Activated CD4-positive, alpha-beta T cell treated with anti-CD3 and anti-CD28 coated beads, Interleukin-2, amount 50 U/mL, for 24 hours (primary cell): Measurements from ENCODE around the gene MFNG.

Experiments
- DNase-seq, 2 donors: peaks; one replicate each; pipeline ENCODE4 v3.0.0-alpha.2; 2020; ENCODE audit warnings: low read depth in 1 of 2, low spot score in 1 of 2

Gene MFNG

DNA sequence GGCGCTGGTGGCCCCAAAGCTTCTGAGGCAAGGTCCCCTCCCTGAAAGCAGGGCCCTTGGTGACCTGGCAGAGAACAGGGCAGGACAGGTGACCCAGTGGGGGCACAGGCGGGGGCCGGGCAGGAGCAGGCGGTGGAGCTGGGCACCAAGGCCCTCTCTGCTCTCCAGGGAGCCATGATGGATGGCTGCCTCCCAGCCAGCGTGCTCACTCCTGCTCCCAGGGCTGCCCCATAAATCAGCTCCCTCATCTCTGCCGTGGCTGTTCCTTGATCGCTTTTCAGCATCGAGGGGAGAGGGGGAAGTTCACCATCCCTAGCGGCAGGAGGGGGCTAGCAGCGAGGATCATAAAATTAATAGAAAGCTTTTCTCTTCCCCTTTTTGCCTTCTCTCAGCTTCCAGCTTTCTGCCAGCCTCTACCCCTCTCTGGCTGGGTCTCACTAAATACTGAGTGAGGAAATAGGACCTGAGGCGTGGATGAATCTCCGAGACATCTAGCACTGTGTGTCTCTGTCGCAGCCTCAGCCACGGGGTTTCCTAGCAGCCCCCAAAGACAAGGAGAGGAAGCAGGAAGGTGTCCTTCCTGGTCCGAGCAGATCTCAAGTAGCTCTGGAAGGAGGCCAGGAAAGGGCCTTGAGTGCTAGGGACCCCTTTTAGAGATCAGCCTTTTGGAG lies 36.7 kb downstream of the MFNG start:
- no peak for DNase-seq

DNA sequence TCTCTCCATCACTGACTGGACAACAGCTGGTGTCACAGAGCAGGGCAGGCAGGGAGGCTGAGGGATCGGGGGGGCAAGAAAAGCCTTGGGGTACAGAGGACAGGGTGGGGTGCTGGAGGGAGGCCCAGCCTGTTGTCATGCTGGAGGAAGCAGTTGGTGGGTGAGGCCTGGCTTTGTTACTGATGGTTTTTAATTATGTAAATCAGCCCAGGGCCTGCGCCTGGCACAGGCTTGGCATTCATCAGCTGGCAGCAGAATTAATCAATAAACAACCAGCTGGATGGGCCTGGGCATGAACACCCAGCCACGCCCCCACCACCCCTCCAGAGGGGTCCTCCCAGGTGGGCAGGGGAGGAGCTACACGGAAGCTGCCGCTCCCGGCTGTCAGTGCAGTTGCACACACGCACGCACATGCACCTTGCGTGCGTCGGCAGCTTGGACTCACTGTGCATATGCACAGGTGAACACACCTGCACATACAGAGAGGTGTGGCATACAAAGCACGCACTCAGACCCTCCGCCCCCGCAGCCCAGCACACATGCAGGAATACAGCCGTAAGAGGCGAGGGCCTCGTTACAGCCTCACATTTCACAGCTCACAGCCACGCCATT lies 37.6 kb downstream of the MFNG start:
- DNase-seq, result no peak

DNA sequence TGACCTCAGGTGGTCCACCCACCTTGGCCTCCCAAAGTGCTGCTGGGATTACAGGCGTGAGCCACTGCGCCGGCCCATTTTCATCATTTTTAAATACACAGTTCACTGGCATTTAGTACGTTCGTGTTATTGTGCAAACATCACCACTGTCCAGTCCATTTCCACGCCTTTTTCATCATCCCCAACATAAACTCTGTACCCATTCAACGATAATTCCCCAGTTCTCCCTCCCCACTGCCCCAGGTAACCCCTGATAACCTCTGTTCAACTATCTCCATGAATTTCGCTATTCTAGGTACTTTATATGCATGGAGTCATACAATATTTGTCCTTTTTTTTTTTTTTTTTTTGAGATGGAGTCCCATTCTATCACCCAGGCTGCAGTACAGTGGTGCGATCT lies 40.7 kb downstream of the MFNG start:
- no peak for DNase-seq

DNA sequence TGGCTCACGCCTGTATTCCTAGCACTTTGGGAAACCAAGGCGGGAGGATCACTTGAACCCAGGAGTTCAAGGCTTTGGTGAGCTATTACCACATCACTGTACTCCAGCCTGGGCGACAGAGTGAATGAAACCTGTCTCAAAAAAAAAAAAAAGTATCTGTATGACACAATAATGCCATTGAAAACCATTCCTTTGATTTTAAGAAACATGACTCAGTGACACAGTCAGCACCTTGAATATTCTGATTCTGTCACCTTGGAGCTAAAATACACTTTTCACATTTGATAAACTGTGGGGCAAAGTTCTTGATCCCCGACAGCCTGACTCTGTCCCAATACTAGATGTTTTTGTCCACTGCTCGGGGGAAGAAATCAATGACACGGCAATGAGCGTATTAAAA lies 42.2 kb downstream of the MFNG start:
- DNase-seq, result no peak

DNA sequence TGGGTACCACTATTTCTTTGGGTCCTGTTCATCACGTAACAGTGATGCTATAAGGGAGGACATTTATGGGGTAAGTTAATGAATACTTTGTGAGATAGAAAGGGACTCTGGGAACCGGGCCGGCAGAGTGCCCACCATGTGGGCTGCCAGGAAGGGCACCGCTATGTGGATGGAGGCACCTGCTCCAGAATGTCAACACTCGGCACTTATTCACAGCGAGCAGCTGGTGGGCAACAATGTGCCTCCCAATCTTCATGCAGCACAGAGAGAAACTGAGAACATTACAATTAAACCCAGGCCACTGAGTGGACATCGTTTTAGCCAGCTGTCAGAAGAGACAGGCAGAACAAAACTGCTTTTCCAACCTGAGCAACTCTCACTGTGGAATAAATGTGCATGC lies 43.1 kb downstream of the MFNG start:
- no peak for DNase-seq

DNA sequence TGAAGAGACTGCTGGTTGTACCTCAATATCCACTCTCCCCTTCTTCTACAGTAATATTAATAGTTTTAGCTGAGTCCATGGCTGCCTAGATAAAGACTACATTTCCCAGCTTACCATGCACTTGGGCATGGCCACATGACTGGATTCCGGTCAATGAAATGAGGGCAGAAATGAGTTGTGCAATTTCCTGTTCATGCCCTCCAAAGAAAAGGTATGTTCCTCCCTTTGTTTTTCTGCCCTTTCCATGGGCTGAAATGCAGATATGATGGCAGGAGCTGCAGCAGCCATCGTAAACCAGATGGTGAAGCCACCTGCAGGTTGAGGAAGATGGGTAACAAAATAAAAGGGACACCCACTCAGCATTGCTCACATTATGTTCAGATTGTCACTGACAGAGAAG lies 43.6 kb downstream of the MFNG start:
- no peak for DNase-seq

DNA sequence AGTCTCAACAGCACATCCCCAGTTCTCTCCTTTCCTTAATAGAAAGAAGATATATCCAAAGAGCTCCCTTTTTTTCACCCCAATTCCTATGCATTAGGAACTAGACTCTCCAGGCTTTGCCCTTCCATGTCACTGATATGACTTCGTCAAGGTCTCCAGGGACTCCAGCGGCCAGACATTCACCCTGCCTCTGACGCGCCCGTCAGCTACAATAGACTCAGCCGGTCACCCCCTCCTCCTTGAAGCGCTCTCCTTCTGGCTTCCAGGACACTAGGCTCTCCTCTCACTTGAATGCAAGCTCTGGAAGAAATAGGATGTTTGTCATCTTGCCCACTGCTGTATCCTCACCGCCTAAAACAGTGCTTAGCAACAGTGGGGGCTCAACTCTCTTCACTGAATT lies 44.0 kb downstream of the MFNG start:
- DNase-seq, result no peak

DNA sequence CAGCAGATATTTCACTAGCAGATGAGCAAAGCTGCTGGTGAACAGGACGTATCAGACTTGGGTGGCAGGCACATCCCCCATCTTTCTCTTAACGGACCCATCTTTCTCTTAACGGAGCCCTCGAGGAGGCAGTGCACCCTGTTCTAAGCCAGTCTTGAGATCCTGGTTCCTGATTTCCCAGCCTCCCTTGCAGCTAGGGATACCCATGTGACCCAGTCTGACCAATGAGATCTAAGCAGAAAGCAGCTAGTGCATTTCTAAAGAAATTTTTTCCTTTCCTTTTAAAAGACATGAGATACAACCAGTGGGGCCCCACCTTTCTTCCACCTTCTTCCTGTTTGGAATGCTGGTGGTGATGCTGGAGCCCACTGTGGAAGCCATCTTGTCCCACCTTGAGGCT lies 45.3 kb downstream of the MFNG start:
- no peak for DNase-seq

DNA sequence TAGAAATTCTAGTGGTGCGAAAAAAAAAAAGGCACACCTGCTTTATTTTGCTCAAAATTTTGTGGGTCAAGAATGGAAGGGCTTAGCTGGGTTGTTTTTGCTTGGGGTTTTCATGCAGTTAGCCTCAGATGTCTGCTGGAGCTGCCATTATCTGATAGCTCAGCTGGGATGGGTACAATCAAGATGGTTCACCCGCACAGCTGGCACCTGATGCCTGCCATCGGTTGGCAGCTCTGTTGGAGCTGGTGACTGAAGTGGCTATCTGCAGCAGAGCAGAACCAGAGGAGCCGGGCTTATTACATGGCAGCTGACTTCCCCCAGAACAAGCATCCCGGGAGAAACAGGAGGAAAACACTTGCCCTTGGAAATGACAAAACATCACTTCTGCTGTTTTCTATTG lies 46.8 kb downstream of the MFNG start:
- DNase-seq, result no peak

DNA sequence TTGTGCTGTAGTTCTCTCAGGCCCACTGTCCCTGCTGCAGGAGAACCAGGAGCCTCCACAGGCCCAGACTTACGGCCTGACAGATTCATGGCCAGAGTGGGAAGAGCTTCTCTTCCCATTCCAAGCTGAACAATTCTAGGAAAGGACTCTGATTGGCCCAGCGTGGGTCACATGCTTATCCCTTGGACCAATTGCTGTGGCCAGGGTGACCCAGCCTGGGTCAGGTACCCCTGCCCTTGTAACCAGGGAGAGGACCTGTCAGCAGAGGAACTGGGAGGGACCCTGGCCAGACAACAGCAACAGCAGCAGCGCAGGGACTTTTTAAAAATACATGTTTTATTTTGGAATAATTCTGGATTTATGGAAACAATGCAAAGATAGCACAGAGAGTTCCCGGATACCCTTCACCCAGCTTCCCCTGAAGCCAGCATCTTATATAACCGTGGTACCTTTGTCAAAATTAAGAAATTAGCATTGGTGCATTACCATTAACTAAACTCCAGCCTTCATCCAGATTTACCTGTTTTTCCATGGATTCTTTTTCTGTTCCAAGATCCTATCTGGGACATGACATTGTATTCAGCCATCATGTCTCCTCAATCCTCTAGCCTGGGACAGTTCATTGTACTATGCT lies 50.1 kb downstream of the MFNG start:
- no peak for DNase-seq

DNA sequence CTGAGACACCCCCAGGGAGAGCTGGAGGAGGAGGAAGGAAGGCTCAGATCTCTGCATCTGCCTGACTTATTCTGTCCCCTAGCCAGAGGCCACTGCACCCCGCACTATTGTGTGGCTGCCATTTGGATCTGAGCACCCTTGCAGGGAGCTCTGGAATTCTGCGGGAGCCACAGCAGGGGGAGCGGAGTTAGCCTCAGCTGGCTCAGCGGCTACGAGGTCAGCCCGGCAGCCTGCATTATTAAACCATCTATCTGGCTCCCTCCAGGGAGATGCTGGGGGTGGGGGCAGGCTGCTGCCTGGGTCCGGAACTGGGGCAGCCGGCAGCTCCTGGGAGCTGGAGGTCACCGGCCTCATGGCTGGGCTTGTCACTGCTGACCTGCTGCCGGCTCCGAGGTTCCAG lies 52.4 kb downstream of the MFNG start:
- DNase-seq, result no peak

DNA sequence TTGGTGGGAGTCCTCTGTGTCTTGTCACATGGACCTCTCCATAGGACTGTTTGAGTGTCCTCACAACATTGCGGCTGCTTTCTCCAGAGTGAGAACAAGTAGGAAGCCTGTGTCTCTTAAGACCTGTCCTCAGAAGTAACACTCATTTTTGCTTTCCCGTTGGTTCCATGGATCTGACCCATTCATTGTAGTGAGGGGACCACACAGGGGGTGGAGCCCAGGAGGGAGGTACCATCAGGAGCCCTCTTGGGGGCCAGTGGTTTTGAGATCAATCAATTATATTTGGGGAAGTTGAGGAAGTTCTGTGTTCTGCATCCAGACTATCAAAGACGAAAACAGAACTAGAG lies 53.5 kb downstream of the MFNG start:
- DNase-seq, result no peak

DNA sequence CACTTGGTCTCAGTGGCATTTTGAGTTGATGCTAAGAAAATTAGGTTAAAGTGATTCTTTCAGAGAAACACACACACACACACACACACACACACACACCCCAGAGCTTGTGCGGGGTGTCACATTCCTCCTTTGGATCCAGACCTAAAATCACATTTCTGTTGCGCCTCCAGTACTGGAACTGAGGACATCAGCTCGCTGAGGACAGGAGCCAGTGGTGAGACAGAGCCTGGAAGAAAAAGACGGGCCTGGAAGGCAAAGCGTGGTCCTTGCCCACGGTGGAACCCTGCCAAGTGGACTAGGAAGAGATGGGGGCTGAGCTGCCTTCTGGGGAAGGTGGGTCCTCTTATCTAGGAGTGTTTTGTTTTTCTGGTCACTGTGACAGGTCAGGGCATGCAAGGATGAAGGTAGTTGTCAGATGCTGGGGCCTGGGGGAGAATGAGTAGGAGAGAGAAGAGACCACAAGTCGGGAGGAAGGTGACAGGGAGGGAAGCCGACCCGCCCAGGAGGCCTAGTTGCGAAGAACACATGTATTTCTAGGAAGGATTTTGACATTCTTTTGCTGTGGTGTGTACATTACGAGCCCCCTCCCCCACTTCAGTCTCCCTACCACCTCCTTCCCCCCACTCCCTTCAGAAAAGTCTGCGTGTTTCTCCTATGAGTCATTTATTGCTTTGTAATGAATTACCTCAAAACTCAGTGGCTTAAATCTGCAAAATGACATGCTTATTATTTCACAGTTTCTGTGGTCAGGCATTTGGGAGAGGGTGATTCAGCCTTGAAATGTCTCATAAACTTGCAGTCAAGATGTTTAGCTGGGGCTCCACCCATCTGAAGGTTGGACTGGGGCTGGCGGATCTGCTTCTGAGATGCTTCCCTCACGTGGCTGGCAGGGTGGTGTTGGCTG lies 54.1 kb downstream of the MFNG start:
- peak in 1 of 2 donors; percentile 19 for DNase-seq

DNA sequence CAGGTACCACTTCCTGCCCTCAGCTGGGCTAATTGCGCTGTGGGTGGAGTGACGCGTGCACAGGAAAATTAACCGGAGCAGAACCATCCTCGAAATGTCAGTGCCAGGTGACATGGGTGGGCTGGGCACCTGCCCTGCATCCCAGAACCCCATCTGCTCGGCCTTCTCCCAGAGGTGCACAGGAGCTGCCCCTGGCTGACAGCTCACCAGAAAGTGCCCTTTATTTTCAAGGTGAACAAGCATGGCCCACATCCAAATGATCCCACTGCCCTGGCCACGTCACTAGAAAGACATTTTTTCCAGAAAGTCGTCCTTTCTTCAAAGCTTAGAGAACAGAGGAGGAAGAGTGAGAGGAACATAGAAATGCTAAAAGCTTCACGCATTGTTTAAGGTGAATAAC lies 54.8 kb downstream of the MFNG start:
- no peak for DNase-seq

DNA sequence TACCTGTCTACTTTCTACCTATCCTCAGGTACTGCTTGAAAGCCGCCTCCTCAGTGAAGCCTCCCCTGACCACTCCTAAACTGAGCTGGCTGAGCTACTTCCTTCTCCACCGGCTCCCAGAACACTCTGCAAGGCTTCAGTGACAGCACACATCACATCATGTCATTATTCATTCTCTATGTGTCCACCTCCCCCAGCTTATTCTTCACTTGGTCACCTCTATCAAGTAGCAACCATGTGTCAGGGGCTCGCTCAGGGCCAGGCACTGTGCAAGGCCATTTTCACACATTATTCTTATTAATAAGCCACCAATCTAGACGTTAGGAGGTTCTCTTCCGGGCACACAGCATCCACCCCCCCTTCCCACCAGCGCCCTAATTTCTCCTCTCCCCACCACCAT lies 55.2 kb downstream of the MFNG start:
- no peak for DNase-seq

DNA sequence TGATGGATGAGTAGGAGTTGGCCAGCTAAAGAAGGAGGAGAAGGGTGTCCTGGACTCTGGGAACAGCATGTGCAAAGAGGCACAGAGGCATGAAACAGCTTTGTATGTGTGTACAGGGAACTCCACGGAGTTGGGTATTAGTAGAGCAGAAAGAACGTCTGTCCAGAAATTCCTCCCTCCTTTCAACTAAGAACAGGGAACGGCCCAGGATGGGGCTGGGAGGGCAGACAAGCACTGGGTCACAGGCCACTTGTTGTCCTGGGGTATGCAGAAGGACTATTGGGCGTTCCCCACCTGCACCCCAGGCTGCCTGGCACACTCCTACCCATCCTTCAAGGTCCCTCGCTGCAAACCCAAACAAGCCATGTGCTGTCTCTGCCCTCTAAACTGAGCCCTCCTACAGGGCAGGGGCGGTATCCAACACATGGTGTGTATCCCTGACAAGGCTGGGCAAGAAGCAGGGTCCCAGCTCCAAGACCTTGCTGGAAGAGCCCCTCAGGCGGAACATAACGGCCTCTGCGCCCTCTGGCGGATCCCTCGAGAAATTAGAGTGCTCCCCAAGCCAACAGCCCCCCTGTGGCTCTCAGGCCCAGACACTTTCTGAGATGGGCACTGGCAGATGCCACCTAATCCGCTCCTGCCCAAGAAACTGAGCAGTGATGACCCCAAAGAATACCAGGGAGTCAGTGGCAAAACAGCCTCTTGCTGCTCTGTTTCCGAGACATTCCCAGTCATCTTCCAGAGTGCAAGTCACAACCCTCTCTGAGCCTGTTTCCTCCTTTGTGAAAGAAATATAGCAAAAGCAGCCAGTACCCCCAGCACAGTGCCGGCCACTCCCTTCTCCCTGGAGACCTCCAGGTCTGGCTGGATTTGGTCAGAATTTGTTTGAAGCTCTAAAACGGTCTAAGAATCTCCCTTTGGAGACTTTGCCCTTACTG lies 57.3 kb downstream of the MFNG start:
- DNase-seq, result peak in 1 of 2 donors; percentile 34

DNA sequence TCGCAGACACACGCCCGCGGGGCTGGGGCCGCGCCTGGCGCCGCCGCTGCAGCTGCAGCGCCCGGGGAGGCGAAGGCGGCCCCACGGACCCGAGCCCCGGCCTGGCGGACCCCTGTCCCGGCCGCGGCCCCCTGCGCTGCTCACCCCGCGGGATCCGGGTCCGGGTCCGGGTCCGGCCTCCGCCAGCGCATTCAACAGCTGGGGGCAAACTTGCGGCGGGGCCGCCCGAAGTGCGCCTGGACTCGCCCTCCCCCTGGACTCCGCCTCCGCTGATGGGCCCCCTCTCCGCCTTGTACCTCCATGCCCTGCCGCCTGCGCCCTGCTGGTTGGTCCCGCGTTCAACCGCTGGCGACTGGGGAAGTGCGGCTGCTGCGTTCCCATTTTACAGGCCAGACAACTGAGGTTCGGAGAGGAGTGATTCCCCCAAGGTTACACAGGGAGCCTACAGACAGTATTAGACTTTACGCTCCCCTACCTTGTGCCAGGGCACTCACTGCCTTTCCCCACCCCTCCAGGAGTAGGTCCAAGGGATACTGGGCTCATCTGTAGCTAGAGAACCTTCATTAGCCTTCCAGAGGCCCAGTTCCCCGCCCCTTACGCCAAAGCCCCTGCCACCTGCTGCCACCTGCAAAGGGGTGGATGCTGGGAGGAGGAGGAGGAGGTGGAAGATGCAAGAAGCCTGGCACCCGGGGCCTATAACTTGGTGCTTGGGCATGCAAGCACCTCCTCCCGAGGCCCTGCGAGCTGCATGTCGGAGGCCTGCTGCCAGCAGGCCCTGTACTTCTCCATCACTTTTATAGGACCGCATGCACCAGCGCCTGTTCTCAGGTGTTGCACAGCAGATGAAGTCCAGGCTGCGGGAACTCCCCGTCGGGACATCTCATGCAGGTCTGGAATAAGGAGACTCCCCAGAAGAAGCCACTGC lies 58.2 kb downstream of the MFNG start:
- no peak for DNase-seq

DNA sequence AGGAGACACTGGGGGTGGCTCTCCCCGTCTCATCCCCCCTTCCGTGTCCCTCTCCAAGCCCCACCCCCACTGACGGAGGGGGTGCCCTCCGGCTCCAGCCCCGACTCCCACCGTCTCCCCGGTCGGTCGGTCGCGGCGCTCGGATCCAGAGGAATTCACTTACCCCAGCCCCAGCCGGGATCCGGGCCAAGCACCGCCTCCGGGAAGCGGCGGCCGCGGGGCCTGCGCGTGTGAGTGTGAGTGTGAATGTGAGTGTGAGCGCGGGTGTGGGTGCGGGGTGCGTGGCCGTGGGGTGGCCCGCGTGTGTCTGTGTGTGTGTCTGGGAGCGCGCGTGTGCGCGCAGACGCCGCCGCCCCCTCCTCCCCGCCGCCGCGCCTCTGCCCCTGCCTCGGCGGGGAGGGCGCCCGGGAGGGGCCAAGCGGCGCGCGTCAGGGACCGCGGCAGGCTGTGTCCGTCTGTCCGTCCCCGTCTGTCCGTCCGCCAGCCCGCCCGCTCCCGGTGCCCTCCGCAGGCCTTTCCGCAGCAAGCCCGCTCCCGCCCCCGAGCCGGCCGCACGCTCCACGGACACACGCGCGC lies 59.0 kb downstream of the MFNG start, which contains the start of gene ELFN2:
Gene ELFN2 (minus strand): TSS at position 345 of the 576 bp plus-strand sequence. CDS start 51,945 bp downstream, outside the sequence.
- DNase-seq, result no peak

DNA sequence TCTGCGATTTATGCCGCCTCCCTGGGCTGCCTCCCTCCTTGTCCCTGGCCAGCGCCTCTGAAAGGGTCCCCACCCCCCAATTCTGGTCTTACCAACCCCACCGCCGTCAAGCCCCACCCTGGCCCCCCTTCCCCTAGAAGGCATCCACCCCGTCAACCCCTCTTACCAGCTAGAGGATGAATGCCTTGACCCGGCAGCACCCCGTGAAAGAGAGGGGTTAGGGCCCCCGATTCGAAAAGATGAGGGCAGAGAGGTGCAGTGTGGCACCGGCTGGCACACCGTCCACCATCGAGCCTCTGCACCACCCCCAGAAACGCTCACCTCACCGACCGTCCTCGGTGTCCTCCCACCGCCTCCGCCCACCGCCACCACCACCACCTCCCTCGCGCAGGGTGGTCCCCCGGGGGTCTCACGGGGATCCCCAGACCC lies 59.5 kb downstream of the MFNG start:
- DNase-seq, result no peak
